Body of pancreas (tissue), 4 donors: ENCODE results near the gene BASP1. TPM values are rescaled to one million over a fixed set of nuclear protein-coding genes. Genes with fewer than 3 reads are reported as not detected.

Source experiments
- ATAC-seq: fragments of 150-250 bp; one replicate; pipeline ENCODE4 v1.9.1; 2016
- DNase-seq, 4 donors: peaks; one replicate each; pipeline ENCODE4 v3.0.0-alpha.2; 2019
- H3K27ac ChIP-seq, 4 donors: fragments of 200-600 bp; sonication (generic); 1 replicate in 3 of 4; 2 replicates in 1 of 4; pipeline versions ENCODE4 v1.5.1 to v1.6.1; 2016 to 2019; ENCODE audit warnings: mild to moderate bottlenecking in 1 of 4, mixed read lengths in 1 of 4, moderate library complexity in 1 of 4
- H3K27me3 ChIP-seq, 2 donors: fragments of 200-600 bp; sonication (generic); one replicate each; pipeline ENCODE4 v1.6.0; 2016; ENCODE audit warnings: mild to moderate bottlenecking in 1 of 2
- H3K36me3 ChIP-seq, 2 donors: fragments of 200-600 bp; sonication (generic); replicated peaks in 1 of 2; 2 replicates each; pipeline ENCODE4 v1.5.1; 2016; ENCODE audit warnings: low read depth in 2 of 2; ENCODE audit not compliant: insufficient read depth in 1 of 2
- H3K4me1 ChIP-seq: fragments of 200-600 bp; sonication (generic); one replicate; pipeline ENCODE4 v1.6.0; 2016
- H3K4me3 ChIP-seq, 2 donors: fragments of 200-600 bp; sonication (generic); 1 replicate in 1 of 2; 2 replicates in 1 of 2; pipeline ENCODE4 v1.5.1; 2016 to 2019
- H3K9me3 ChIP-seq, 3 donors: fragments of 200-600 bp; sonication (generic); 1 replicate in 2 of 3; 2 replicates in 1 of 3; pipeline ENCODE4 v1.5.1; 2016
- CTCF ChIP-seq, 7 experiments: fragments of 450-650 bp in 4 of 7; fragments of 200-600 bp in 3 of 7; sonication (generic) in 3 of 7; IDR thresholded peaks; one replicate each; pipeline ENCODE4 v1.5.1; 2016 to 2019; ENCODE audit warnings: antibody characterized with exemption in 7 of 7
- POLR2A ChIP-seq, 3 donors: fragments of 450-650 bp; IDR thresholded peaks; one replicate each; pipeline ENCODE4 v1.6.1; 2016; ENCODE audit warnings: antibody characterized with exemption in 3 of 3, mild to moderate bottlenecking in 2 of 3
- WGBS, 2 donors: methylation state at CpG; one replicate each; pipeline ENCODE4 v1.1.5; 2017; 5-methylcytosine and 5-hydroxymethylcytosine counted together
- intact Hi-C: fragments of 100-400 bp; cut with DNase I; formaldehyde crosslinking; loops from one replicate; pipeline ENCODE4 v1.15.1; 2023
- total RNA-seq, 2 donors: library from RNA; depleted of rRNA; stranded (reverse); fragments of >200 nt; gene quantifications; one replicate each; pipeline ENCODE4 v1.1.0, GENCODE V29; 2016

BASP1 gene
- total RNA-seq, 2 donors from 2014 or later: 4.0 to 4.7 TPM

- no peaks in the 10 kb centered on the region for H3K9me3 ChIP-seq
- no peak overlapping the region for H3K27ac ChIP-seq
- H3K27me3 ChIP-seq: no peaks in the 10 kb centered on the region
- DNase-seq (no peak), ATAC-seq (no peak)
- 40 to 50% methylated on average over 6 of the region's 6 CpGs for WGBS, 2 donors
- no peak for TF ChIP-seq POLR2A (IDR thresholded peaks at IDR 0.05)
- TF ChIP-seq CTCF (IDR thresholded peaks at IDR 0.05): no peak
- no peak overlapping the region for H3K4me3 ChIP-seq
- intact Hi-C loops: no loop called here
- no peaks in the 10 kb centered on the region for H3K36me3 ChIP-seq
- H3K4me1 ChIP-seq: peaks cover 11% of the 10 kb centered on the region
Measured at GRCh38 chr5:17177501-17178372, 39.7 kb upstream of the BASP1 start.

DNA sequence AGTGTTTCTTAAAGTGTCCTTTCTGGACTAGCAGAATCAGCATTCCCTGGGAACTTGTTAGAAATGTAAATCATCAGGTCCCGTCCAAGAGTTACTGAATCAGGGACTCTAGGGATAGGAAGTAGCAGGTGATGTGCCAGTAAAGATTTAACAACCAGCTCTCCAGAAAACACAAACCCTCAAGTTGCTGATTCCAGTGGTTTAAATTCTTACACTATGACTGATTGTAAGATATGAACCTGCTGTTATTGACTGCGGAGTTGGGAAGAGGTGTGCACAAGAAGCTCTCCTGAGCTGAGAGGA lies 39.1 kb upstream of the BASP1 start:
- TF ChIP-seq POLR2A (IDR thresholded peaks at IDR 0.05): no peak
- no peak for TF ChIP-seq CTCF (IDR thresholded peaks at IDR 0.05)
- Histone ChIP-seq H3K9me3 (no peaks in the 10 kb centered on the region), H3K27ac (no peak overlapping the region), H3K4me3 (no peak overlapping the region), H3K27me3 (no peaks in the 10 kb centered on the region), H3K4me1 (peaks cover 11% of the 10 kb centered on the region), H3K36me3 (no peaks in the 10 kb centered on the region)
- ATAC-seq (no peak), DNase-seq (no peak)
- intact Hi-C loops: no loop called here
- WGBS, 2 donors: 33 to 36% methylated on average over 1 to 2 of the region's 2 CpGs

GRCh38 chr5:17180330-17180843 lies 37.0 kb upstream of the BASP1 start:
- DNase-seq (no peak), ATAC-seq (no peak)
- no peaks in the 10 kb centered on the region for H3K27me3 ChIP-seq
- no peak overlapping the region for H3K27ac ChIP-seq
- WGBS, 2 donors: 87 to 95% methylated on average over 6 of the region's 6 CpGs
- no peaks in the 10 kb centered on the region for H3K36me3 ChIP-seq
- peaks cover 11% of the 10 kb centered on the region for H3K4me1 ChIP-seq
- no peak overlapping the region for H3K4me3 ChIP-seq
- no peaks in the 10 kb centered on the region for H3K9me3 ChIP-seq
- intact Hi-C loops: no loop called here
- TF ChIP-seq POLR2A (IDR thresholded peaks at IDR 0.05) (no peak), CTCF (IDR thresholded peaks at IDR 0.05) (no peak)

GRCh38 chr5:17180864-17181723 lies 36.3 kb upstream of the BASP1 start:
- Histone ChIP-seq H3K4me1 (peaks cover 11% of the 10 kb centered on the region), H3K27me3 (no peaks in the 10 kb centered on the region), H3K27ac (no peak overlapping the region), H3K36me3 (no peaks in the 10 kb centered on the region), H3K9me3 (no peaks in the 10 kb centered on the region), H3K4me3 (no peak overlapping the region)
- peak; percentile 24 for ATAC-seq
- 79 to 85% methylated on average over 11 of the region's 11 CpGs for WGBS, 2 donors
- DNase-seq: no peak
- TF ChIP-seq CTCF (IDR thresholded peaks at IDR 0.05) (no peak), POLR2A (IDR thresholded peaks at IDR 0.05) (no peak)
- intact Hi-C loops: no loop called here
